GM18526 (cell line): ENCODE results near the gene KLK7.

Experiments
- POLR2A ChIP-seq: IDR thresholded peaks from 3 replicates; pipeline ENCODE4 v1.6.1; 2011; ENCODE audit not compliant: insufficient read length; ENCODE audit errors: extremely low read depth

Gene KLK7

DNA sequence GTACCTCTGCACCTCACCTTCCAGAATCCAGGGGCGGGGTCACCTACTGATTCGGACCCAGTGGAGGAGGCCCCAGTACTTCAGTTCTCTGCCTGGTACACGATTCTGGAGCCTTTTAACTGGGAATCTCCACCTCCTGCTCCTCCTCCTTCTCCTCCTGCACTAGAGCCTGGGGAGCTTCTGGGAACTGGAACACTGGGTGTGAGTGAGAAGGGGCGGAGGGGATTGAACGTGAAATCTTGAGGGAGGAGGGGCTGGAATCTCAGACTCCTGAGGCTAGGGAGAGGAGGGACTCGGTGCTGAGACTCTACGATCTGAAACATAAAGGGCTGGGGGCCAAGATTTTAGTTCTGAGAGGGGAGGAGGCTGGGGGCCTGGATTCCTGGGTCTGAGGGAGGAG, 17.8 kb upstream of the KLK7 start, which contains the start of gene KLK8:
KLK8 (minus strand) TSS at position 90 of the 400 bp plus-strand sequence. CDS start 437 bp downstream, outside the sequence.
- TF ChIP-seq POLR2A: no peak

DNA sequence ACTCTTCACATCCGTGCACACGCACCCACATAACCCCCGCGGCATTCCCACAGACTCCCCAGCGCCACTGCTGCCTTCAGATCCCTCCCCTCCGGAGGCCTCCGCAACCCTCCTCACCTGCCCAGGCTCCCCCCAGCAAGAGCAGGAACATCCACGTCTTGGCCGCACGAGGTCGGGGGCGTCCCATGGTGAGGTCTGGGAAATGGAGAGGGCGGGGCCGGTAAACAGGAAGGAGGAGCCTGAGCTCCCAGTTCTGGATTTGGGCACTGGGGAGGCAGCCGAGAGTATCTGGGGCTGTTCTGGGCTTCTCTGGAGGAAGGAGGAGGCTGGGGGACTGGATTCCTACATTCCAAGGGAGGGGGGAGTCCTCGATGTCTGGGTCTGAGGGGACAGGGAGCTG, 17.3 kb upstream of the KLK7 start:
- no peak for TF ChIP-seq POLR2A

DNA sequence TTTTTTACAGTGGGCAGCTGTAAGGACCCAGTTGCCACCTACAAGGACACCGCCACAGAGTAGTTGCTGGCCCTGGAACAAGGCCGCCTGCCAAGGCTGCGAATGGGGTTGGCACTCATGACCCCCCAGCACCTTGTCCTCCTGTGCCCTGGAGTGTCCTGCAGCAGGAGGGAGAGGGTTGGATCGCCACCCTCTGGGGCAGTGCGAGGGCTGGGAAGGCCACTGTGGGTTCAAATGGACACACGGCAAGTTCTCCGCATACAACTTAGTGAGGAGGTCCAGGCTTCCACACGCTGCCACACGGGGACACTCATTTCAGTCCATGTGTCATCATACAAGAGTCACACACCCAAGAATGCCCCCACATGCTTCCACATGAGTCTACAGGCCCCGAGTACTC, 16.7 kb upstream of the KLK7 start:
- TF ChIP-seq POLR2A: no peak

DNA sequence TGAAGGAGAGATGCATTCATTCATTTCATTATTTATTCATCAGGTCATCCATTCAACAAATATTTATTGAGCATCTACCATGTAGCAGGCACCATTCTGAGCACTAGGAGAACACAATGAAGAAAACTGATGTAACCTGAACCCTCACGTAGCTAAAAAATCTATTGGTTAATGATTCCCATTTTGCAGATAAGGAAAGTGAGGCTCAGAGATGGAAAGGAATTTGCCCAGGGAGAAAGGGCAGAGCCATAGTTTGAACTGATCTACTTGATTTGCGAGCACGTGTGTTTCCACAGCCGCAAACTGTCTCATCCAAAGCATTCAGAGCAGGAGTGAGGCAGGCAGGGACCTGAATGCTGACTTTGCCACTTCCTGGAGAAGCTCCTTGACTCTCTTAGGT, 15.0 kb upstream of the KLK7 start:
- TF ChIP-seq POLR2A: no peak

DNA sequence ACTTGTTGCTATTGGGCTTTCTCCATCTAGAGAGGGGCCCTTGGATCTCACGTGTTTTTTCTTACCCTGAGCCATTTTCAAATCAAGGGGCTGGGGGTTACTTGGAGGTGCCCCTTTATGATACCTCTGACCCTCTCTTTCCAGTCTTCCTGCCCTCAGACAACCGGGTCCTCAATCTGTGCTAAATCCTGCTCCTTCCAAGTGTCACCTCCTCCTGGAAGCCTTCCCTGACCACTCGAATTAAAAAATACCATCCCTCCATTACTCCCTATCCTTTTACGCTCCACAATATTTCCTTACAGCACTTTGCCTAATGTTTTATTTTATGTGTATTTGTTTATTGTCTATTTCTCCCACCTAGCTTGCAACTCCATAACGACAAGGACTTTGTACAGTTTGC, 14.3 kb upstream of the KLK7 start:
- TF ChIP-seq POLR2A: no peak

DNA sequence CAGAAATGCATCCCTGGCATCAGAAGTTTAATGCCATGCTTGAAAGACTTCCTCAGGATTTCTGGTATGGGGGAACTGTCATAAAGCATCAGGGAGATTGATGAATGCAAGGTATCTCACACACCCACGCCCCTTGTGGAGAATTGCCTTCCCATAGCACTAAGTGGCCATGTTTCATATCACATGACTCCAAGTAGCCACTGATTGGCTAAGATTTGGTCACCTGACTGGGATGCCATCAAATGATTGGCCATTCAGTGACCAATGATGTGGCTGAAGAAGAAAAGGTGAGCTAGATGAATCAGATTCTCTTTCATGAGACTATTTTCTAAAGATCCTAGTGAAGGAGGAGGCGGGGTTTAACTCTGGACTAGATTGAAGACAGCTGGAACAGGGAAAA, 10.4 kb upstream of the KLK7 start:
- TF ChIP-seq POLR2A: no peak

DNA sequence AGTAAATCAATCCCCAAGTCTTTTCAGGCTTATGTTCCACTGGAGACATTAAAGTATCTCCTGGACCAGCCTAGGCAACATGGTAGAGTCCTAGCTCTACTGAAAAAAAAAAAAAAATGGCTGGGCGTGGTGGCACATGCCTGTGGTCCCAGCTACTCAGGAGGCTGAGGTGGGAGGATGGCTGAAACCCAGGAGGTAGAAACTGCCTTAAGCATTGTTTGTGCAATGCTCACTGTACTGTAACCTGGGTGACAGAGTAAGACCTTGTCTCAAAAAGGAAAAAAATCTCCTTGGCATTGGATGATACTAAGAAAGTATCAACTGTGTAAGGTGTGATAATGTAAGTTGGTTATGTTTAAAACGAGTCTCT, 8.9 kb upstream of the KLK7 start:
- TF ChIP-seq POLR2A: no peak

DNA sequence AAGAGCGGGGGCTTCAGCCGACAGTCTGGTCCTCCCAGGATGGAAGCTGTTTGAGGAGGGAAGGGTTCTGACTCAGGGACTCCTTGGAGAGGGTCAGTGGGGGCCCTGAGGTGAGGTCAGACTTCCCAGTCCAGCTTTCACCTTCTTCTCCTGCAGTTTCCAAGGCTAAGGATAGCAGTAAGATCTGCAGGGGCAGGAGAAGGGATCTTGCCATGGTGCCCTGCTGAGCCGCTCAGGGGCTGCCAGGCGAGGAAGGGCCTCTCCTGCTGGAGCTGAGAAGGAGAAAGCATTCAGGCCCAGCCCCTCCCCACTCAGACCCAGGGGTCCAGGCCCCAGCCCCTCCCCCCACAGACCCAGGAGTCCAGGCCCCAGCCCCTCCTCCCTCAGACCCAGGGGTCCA, 1.5 kb downstream of the KLK7 start:
- no peak for TF ChIP-seq POLR2A

DNA sequence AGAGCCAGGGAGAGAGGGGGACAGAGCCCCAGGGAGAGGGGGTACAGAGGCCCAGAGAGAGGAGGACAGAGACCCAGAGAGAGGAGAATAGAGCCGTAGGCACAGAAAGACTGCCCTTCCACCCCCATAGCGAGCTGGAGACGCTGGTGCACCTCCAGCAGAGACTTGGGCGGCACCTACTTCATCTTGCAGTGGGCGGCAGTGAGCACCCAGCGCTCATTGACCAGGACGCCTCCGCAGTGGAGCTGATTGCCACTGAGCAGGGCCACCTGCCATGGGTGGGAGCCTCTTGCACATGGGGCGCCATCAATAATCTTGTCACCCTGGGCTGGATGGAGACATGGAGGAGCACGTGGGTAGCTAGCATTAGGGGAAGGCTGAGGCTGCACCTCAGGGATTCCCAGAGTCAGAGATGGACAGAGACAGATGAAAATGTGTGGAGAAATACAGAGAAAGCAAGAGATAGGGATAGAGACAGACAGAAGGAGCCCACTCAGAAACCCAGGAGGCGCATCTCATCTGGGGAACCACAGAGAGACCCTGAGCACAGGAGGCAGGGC, 2.0 kb downstream of the KLK7 start:
- no peak for TF ChIP-seq POLR2A

DNA sequence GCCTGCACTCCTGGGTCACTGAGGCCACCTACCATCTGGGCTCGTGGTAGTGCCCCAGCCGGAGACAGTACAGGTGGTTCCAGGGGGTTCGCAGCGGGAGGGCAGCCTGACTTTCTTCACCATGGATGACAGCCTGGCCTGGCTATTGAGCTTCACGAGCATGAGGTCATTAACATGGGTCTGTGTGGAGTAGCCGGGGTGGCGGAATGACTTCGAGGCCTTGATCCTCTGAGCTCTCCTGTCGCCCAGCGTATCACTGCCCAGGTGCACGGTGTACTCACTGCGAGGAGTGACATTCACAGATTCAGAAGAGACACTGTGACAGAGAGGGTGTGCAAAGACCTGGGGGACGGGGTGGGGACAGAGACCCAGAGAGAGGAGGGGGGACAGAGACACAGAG, 3.5 kb downstream of the KLK7 start:
- no peak for TF ChIP-seq POLR2A

DNA sequence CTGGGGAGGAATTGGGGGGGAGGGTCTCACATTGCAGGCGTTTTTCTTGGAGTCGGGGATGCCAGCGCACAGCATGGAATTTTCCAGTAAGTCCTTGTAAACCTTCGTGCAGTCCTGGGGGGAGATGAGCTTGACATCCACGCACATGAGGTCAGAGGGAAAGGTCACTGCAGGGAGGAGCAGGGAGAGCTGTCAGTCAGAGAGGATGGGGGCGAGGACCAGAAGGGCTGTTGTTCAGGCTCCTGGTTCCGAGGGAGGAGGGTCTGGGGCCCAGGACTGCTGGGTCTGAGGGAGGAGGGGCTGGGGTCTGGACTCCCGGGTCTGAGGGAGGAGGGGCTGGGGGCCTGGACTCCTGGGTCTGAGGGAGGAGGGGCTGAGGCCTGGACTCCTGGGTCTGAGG, 4.0 kb downstream of the KLK7 start:
- no peak for TF ChIP-seq POLR2A

DNA sequence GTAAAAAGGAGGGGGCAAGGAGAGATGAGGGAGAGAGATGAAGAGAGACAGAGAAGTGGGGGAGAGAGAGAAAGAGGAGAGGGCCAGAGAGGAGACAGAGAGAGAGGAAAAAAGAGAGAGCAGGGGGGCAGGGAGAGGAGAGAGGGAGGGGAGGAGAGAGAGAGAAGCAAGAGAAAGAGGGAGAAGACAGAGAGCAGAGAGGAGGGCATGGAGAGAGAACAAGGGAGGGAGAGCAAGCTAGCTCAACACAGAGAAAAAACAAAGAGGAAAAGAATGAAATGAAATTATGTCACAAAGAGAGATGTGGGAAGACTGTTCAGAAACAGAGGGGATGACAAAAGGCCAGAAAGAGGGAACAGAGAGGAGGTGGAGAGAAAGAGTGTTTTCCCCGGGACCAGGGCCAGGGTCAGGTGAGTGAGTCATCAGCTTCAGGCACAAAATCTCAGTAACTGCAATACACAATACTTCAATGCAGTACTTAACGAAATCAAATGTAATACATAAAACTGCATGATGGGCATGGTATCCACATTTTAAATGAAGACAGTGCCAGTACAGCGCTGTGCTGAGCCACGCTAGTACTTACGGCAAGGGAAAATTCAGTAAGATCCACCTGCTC, 4.8 kb downstream of the KLK7 start:
- TF ChIP-seq POLR2A: no peak

DNA sequence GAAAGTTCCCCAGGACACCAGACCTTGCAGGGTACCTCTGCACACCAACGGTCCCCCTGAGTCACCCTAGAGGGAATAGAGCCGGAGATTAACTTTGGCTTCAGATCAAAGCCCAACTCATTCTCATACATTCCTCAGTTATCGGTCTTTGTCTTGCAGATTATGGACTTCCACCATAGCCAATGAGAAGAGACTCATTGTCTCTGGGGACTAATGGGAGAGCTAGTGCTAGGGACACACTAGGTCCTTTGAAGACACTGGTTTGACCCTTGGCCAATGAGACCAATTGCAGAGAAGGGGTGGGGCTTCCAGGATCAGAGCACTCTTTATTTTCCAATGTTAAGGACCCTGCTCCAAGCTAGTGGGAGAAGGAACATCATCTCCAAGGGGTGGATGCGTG, 6.1 kb downstream of the KLK7 start:
- no peak for TF ChIP-seq POLR2A

DNA sequence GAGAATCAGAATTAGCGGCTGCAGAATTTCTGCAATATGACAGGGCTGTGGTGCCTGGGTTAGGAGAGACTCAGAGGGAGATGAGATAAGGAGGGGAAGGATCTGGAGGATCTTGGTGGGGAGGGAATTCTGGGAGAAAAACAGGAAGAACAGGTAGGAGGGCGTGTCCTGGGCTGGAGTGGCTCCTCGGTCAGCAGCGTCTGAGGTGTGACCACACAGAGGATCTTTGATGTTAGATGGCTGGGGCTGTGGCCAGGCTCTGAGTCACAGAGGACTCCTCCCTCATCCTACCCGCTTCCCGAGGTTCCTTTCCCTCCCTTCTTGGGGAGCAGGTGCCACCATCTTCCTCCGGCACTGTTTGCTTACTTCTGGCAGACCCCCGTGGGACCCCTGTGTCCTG, 8.0 kb downstream of the KLK7 start:
- no peak for TF ChIP-seq POLR2A

DNA sequence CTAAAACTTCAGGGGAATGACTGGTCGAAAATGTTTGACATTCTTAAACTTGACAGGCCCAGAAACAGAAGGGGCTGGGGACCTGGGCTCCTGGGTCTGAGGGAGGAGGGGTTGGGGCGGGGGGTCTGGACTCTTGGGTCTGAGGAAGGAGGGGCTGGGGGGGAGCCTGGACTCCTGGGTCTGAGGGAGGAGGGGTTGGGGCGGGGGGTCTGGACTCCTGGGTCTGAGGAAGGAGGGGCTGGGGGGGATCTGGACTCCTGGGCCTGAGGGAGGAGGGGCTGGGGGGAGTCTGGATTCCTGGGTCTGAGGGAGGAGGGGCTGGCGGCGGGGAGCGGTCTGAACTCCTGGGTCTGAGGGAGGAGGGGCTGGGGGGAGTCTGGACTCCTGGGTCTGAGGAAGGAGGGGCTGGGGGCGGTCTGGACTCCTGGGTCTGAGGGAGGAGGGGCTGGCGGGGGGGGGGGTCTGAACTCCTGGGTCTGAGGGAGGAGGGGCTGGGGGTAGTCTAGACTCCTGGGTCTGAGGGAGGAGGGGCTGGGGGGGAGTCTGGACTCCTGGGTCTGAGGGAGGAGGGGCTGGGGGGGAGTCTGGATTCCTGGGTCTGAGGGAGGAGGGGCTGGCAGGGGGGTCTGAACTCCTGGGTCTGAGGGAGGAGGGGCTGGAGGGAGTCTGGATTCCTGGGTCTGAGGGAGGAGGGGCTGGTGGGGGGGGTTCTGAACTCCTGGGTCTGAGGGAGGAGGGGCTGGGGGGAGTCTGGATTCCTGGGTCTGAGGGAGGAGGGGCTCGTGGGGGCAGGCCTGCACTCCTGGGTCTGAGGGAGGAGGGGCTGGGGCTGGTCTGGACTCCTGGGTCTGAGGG, 8.8 kb downstream of the KLK7 start:
- TF ChIP-seq POLR2A: no peak

DNA sequence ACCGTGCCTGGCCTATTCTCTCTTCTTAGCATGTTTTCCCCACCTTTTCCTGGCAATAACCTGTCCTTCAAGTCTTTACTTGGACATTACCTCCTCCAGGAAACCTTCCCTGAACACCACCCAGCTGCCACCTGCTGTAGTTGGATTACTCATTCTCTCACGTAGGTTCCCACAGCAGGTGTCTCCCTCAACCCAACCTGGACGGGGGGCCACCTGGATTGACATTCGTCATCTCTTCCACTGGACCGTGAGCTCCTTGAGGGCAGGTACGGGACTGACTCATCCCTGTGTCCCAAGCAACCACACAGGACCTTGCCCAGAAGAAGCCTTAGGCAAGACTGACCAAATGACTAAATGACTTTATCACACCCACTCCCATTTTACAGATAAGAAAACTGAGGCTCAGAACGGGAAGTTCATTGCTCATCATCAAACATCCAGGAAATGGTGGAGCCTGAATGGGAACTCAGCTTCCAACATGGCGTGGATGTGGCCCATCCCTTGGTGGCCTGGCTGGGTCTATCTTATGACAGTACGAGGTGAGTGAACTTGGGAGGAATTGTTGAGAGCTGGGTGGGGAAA, 10.8 kb downstream of the KLK7 start:
- TF ChIP-seq POLR2A: no peak
